ENCODE measurements around the gene DMRTC2. TPM values are rescaled to one million over a fixed set of nuclear protein-coding genes. Genes with fewer than 3 reads are reported as not detected.

DMRTC2 gene
- polyA plus RNA-seq, 1 of the 3 experiments (the other 2 are of a cell fraction) = not detected

DNA sequence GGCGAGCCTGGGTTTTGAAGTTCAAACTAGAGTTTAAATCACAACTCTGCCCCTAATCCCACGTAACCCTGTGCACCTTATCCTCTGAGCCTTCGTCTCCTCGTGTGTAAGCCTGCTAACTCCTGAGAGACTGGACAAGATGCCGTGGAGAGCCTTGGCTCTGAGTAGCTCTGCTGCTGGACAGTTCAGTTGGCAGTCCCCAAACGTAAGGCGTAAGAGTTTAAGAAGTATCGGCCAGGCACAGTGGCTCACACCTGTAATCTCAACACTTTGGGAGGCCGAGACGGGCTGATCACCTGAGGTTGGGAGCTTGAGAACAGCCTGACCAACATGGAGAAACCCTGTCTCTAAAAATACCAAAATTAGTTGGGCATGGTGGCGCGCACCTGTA is 27.5 kb downstream of the DMRTC2 start:
- Histone ChIP-seq H4K20me1 (ENCODE audit: insufficient read depth) (peaks cover 60% of the 10 kb centered on the region), H3K9me2 (no peaks in the 10 kb centered on the region), H3K27ac (ENCODE audit: low read depth in 2 of 2, low read length in 1 of 2) (no peak overlapping the region), H3K4me2 (no peak overlapping the region), H3K9me3 (no peaks in the 10 kb centered on the region), H3K4me1 (ENCODE audit: control insufficient read depth in 1 of 2, insufficient read depth in 2 of 2, low read depth in 1 of 2, low read length in 1 of 2) (no peaks in the 10 kb centered on the region; a peak in 1 of 4 replicates), H3K79me2 (ENCODE audit: insufficient read depth) (peaks cover 11% of the 10 kb centered on the region; the same call in 1 of the 2 replicates), H3F3A (replicated peaks; ENCODE audit: insufficient read depth) (peaks cover 74% of the 10 kb centered on the region), H3K9ac (no peak overlapping the region), H3K4me3 (ENCODE audit: low read depth in 2 of 2, low read length in 1 of 2) (no peak overlapping the region), H2AFZ (ENCODE audit: low read depth) (no peak overlapping the region), H3K36me3 (replicated peaks in 1 of 2; ENCODE audit: control insufficient read depth in 1 of 2, insufficient read depth in 2 of 2, low read length in 1 of 2) (peaks cover 36 to 41% of the 10 kb centered on the region in 2 experiments), H3K27me3 (ENCODE audit: insufficient read depth) (no peaks in the 10 kb centered on the region)
- TF ChIP-seq, protein P1, sequence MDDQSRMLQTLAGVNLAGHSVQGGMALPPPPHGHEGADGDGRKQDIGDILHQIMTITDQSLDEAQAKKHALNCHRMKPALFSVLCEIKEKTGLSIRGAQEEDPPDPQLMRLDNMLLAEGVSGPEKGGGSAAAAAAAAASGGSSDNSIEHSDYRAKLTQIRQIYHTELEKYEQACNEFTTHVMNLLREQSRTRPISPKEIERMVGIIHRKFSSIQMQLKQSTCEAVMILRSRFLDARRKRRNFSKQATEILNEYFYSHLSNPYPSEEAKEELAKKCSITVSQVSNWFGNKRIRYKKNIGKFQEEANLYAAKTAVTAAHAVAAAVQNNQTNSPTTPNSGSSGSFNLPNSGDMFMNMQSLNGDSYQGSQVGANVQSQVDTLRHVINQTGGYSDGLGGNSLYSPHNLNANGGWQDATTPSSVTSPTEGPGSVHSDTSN (IDR thresholded peaks at IDR 0.05) = 0 out of 2 replicates have a peak, but pooled peaks have one; percentile 1
- TF ChIP-seq FOXM1 (IDR thresholded peaks at IDR 0.05; ENCODE audit: low read depth) (no peak), POLR2AphosphoS5 (IDR thresholded peaks at IDR 0.05; ENCODE audit: low read depth, low read length) (peak; percentile 74)
- TF ChIP-seq, protein P2, sequence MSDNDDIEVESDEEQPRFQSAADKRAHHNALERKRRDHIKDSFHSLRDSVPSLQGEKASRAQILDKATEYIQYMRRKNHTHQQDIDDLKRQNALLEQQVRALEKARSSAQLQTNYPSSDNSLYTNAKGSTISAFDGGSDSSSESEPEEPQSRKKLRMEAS (IDR thresholded peaks at IDR 0.05; ENCODE audit: low read depth) = no peak
- DNase-seq = no peak
- ChIA-PET CTCF (interaction anchor here (0.6 to 3.1 kb wide), 16 partner anchors 8 to 162 kb away, joined by 3 to 48 read pairs (median 10); partner anchors contain the start of genes ERFL, RABAC1 and RPS19), POLR2A (interaction anchor here (1.2 to 2.2 kb wide), 4 partner anchors 9 to 19 kb away, joined by 3 to 14 read pairs (median 8); partner anchors contain the start of gene RPS19)
- WGBS (ENCODE audit: low lambda C conversion rate) = 91% methylated on average over 11 of the region's 12 CpGs

DNA sequence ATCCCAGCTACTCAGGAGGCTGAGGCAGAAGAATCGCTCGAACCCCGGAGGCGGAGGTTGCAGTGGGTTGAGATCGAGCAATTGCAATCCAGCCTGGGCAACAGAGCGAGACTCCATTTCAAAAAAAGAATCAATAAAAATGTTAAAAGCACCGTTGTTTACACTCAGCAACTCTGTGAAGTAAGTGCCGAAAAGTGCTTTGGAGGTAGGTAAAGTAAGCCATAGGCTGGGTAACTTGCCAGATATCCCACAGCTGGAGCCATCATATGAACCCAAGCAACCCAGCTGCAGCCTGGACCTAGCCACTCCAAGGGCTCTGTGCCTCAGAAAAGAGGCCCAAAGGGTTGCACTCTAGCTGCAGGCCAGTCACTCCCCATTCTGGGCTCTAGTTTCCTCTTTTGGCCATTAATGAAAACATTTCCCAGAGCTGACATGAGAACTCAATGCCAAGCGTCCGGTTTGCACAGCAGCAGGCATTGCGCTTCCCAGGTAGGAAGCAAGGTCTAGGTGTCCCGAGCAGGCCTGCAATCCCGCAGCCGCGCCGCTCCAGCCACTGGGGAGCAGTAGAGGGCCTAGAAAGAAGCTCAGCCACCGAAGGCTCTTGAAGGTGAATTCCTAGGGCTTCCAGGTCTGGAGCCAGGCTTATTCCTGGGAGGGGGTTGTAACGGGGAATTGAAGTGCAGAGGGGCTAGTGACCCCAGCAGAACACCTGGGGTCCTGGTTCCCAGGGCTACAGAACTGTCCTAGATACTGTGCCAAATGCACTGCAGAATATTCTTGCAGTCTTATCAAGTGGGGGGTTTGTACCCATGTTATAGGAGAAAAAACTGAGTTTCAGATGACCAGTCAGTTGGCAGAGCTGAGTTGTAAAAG is 28.2 kb downstream of the DMRTC2 start:
- H3K27ac ChIP-seq (ENCODE audit: low read depth in 2 of 2, low read length in 1 of 2) = peak overlapping the region in 1 of 2 experiments; percentile 0; a peak in 1 of 4 replicates
- peaks cover 54% of the 10 kb centered on the region for H4K20me1 ChIP-seq (ENCODE audit: insufficient read depth)
- H3K27me3 ChIP-seq (ENCODE audit: insufficient read depth) = no peaks in the 10 kb centered on the region
- no peak overlapping the region; a peak in 1 of 4 replicates for H3K4me3 ChIP-seq (ENCODE audit: low read depth in 2 of 2, low read length in 1 of 2)
- POLR2A ChIA-PET = interaction anchor here (0.6 to 2.2 kb wide), 8 partner anchors 9 to 1683 kb away, joined by 3 to 14 read pairs (median 4); partner anchors contain the start of gene RPS19
- no peaks in the 10 kb centered on the region; a peak in 1 of 4 replicates for H3K4me1 ChIP-seq (ENCODE audit: control insufficient read depth in 1 of 2, insufficient read depth in 2 of 2, low read depth in 1 of 2, low read length in 1 of 2)
- peaks cover 5% of the 10 kb centered on the region; the same call in 1 of the 2 replicates for H3K79me2 ChIP-seq (ENCODE audit: insufficient read depth)
- no peaks in the 10 kb centered on the region for H3K9me3 ChIP-seq
- CTCF ChIA-PET = interaction anchor here (0.5 to 3.1 kb wide), 26 partner anchors 9 to 162 kb away, joined by 3 to 48 read pairs (median 6); partner anchors contain the start of genes ARHGEF1, ERFL, RABAC1 and RPS19
- no peaks in the 10 kb centered on the region for H3K9me2 ChIP-seq
- no peak overlapping the region for H3K4me2 ChIP-seq
- DNase-seq = peak; percentile 72
- no peak overlapping the region for H2AFZ ChIP-seq (ENCODE audit: low read depth)
- 56% methylated on average over 18 of the region's 18 CpGs for WGBS (ENCODE audit: low lambda C conversion rate)
- peaks cover 30 to 36% of the 10 kb centered on the region in 2 experiments for H3K36me3 ChIP-seq (replicated peaks in 1 of 2; ENCODE audit: control insufficient read depth in 1 of 2, insufficient read depth in 2 of 2, low read length in 1 of 2)
- peaks cover 68% of the 10 kb centered on the region for H3F3A ChIP-seq (replicated peaks; ENCODE audit: insufficient read depth)
- no peak overlapping the region for H3K9ac ChIP-seq
- peak; percentile 53; the same call in 1 of the 2 replicates for TF ChIP-seq SMC3 (IDR thresholded peaks at IDR 0.05; ENCODE audit: low read depth, low read length)
- TF ChIP-seq, protein P3, sequence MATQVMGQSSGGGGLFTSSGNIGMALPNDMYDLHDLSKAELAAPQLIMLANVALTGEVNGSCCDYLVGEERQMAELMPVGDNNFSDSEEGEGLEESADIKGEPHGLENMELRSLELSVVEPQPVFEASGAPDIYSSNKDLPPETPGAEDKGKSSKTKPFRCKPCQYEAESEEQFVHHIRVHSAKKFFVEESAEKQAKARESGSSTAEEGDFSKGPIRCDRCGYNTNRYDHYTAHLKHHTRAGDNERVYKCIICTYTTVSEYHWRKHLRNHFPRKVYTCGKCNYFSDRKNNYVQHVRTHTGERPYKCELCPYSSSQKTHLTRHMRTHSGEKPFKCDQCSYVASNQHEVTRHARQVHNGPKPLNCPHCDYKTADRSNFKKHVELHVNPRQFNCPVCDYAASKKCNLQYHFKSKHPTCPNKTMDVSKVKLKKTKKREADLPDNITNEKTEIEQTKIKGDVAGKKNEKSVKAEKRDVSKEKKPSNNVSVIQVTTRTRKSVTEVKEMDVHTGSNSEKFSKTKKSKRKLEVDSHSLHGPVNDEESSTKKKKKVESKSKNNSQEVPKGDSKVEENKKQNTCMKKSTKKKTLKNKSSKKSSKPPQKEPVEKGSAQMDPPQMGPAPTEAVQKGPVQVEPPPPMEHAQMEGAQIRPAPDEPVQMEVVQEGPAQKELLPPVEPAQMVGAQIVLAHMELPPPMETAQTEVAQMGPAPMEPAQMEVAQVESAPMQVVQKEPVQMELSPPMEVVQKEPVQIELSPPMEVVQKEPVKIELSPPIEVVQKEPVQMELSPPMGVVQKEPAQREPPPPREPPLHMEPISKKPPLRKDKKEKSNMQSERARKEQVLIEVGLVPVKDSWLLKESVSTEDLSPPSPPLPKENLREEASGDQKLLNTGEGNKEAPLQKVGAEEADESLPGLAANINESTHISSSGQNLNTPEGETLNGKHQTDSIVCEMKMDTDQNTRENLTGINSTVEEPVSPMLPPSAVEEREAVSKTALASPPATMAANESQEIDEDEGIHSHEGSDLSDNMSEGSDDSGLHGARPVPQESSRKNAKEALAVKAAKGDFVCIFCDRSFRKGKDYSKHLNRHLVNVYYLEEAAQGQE (IDR thresholded peaks at IDR 0.05; ENCODE audit: low read depth, low read length) = no peak
- peak; percentile 66 for TF ChIP-seq POLR2AphosphoS5 (IDR thresholded peaks at IDR 0.05; ENCODE audit: low read depth, low read length)
- TF ChIP-seq TCF12 (IDR thresholded peaks at IDR 0.05) = no peak
- TF ChIP-seq RAD21 (IDR thresholded peaks at IDR 0.05; ENCODE audit: low read length) = peak; percentile 79
- no peak; the same call in 1 of the 2 replicates for TF ChIP-seq SIN3A (IDR thresholded peaks at IDR 0.05; ENCODE audit: borderline replicate concordance, low read depth, low read length)
- TF ChIP-seq, protein P4, sequence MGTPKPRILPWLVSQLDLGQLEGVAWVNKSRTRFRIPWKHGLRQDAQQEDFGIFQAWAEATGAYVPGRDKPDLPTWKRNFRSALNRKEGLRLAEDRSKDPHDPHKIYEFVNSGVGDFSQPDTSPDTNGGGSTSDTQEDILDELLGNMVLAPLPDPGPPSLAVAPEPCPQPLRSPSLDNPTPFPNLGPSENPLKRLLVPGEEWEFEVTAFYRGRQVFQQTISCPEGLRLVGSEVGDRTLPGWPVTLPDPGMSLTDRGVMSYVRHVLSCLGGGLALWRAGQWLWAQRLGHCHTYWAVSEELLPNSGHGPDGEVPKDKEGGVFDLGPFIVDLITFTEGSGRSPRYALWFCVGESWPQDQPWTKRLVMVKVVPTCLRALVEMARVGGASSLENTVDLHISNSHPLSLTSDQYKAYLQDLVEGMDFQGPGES (IDR thresholded peaks at IDR 0.05; ENCODE audit: low read depth, low read length) = no peak
- TF ChIP-seq TEAD4 (IDR thresholded peaks at IDR 0.05; ENCODE audit: borderline replicate concordance, insufficient read depth) = no peak
- TF ChIP-seq, protein P5, sequence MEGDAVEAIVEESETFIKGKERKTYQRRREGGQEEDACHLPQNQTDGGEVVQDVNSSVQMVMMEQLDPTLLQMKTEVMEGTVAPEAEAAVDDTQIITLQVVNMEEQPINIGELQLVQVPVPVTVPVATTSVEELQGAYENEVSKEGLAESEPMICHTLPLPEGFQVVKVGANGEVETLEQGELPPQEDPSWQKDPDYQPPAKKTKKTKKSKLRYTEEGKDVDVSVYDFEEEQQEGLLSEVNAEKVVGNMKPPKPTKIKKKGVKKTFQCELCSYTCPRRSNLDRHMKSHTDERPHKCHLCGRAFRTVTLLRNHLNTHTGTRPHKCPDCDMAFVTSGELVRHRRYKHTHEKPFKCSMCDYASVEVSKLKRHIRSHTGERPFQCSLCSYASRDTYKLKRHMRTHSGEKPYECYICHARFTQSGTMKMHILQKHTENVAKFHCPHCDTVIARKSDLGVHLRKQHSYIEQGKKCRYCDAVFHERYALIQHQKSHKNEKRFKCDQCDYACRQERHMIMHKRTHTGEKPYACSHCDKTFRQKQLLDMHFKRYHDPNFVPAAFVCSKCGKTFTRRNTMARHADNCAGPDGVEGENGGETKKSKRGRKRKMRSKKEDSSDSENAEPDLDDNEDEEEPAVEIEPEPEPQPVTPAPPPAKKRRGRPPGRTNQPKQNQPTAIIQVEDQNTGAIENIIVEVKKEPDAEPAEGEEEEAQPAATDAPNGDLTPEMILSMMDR (IDR thresholded peaks at IDR 0.05) = peak; percentile 68
- TF ChIP-seq FOSL2 (IDR thresholded peaks at IDR 0.05; ENCODE audit: borderline replicate concordance, low read depth) = peak; percentile 14; the same call in 1 of the 2 replicates
- TF ChIP-seq, protein P2 (IDR thresholded peaks at IDR 0.05; ENCODE audit: low read depth) = no peak
- TF ChIP-seq NFIC (IDR thresholded peaks at IDR 0.05; ENCODE audit: borderline replicate concordance) = 0 out of 2 replicates have a peak, but pooled peaks have one; percentile 4

Data from SK-N-SH (cell line).